AG10803 (cell line): ENCODE measurements around the gene CAMK1D.

Source experiments
- DNase-seq: peaks from one replicate; pipeline ENCODE4 v3.0.0; 2010; ENCODE audit warnings: low read depth
- H3K4me3 ChIP-seq: 2 replicates; pipeline ENCODE4 v1.5.1; 2011; ENCODE audit warnings: mild to moderate bottlenecking, low read length, control low read depth
- TF ChIP-seq, protein P1 (sequence below): conservative IDR thresholded peaks from 2 replicates; pipeline ENCODE4 v1.5.1; 2011; ENCODE audit warnings: mild to moderate bottlenecking, low read length, control low read depth, inconsistent platforms

The CAMK1D gene

DNA sequence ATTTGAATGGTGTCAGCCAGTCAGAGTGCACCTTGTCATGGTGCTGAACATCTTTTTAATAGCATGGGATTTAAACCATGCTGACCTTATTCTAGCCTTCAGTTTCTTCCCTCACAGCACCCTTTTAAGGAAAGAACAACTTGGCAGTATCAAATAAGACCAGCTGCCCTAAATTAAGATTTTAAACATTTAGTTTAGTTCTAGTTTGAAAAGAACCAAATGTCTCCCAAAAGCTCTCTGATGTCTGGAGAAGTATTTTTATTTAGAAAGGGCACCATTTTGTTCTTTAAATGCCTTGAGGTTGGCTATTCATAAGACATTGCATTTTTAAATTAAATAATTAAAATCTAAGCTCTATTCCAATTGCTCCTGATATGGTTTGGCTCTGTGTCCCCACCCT is 531.1 kb downstream of the CAMK1D start:
- DNase-seq, result no peak
- no peak overlapping the region for H3K4me3 ChIP-seq
- TF ChIP-seq, protein P1, sequence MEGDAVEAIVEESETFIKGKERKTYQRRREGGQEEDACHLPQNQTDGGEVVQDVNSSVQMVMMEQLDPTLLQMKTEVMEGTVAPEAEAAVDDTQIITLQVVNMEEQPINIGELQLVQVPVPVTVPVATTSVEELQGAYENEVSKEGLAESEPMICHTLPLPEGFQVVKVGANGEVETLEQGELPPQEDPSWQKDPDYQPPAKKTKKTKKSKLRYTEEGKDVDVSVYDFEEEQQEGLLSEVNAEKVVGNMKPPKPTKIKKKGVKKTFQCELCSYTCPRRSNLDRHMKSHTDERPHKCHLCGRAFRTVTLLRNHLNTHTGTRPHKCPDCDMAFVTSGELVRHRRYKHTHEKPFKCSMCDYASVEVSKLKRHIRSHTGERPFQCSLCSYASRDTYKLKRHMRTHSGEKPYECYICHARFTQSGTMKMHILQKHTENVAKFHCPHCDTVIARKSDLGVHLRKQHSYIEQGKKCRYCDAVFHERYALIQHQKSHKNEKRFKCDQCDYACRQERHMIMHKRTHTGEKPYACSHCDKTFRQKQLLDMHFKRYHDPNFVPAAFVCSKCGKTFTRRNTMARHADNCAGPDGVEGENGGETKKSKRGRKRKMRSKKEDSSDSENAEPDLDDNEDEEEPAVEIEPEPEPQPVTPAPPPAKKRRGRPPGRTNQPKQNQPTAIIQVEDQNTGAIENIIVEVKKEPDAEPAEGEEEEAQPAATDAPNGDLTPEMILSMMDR, result no peak

DNA sequence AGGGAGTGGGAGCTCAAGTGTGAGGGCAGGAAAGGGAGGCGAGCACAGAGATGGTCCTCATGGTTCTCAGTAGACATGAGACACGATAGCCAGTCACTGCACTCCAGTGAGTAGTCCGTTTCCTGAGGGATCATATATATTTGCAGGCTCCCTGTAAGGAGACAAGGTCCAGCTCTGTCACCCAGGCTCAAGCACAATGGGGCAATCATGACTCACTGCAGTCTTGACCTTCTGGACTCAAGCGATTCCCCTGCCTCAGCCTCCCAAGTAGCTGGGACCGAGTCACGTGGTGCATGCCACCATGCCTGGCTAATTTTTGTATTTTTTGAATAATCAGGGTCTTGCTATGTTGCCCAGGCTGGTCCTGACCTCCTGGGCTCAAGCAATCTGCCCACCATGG is 535.5 kb downstream of the CAMK1D start:
- DNase-seq, result no peak
- H3K4me3 ChIP-seq, result no peak overlapping the region
- TF ChIP-seq, protein P1, result no peak
